Esophagus mucosa (tissue), 1 donor: ENCODE results near the gene PRKAG2. TPM values are rescaled to one million over a fixed set of nuclear protein-coding genes. Genes with fewer than 3 reads are reported as not detected.

Source experiments
- ATAC-seq: fragments of 200-7000 bp; cut with Tn5 transposase; one replicate; pipeline ENCODE4 v1.9.1; 2020
- total RNA-seq: library from RNA; stranded (reverse); gene quantifications from one replicate; pipeline ENCODE4 v1.2.4, GENCODE V29; 2023
- donor health status: DM: yes; HTN: yes; CAD: no.

PRKAG2 gene
- total RNA-seq, 1 donor from 2014 or later = 9.5 TPM

DNA sequence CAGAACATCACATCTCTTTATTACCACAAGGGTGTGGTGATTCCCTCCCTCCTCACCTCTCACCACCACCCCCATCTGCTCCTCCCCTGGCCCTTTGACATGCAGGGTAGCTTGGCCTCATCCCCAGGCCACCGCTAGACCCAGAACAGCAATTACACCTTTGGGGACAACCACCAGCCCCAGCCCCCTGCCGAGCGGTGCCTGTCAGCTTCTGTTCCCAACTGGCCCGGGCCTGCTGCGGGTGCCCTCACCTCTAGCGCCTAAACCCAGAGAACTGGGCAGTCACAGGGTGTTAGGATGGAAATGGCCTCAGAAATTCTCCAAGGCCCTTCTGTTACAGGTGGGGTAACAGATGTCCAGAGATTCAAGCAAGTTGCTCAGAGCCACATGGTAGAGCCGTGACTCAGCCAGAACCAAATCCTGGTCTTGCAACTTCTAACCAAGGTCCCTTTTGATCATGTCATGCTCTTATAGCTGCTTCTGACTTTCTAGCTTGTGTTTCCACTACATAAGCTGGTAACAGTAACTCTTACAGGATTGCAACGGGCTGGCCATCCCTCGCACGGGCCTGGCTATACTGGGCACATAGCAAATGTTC, 78.0 kb downstream of the PRKAG2 start:
- no peak for ATAC-seq

- peak; percentile 82 for ATAC-seq
Measured at GRCh38 chr7:151797667-151798307, 79.1 kb downstream of the PRKAG2 start.

- ATAC-seq = peak; percentile 38
Measured at GRCh38 chr7:151796871-151797537, 79.9 kb downstream of the PRKAG2 start.

- peak; percentile 85 for ATAC-seq
Measured at GRCh38 chr7:151796091-151796870, 80.6 kb downstream of the PRKAG2 start.

- no peak for ATAC-seq
Measured at GRCh38 chr7:151795168-151795811, 81.6 kb downstream of the PRKAG2 start.

- ATAC-seq = no peak
Measured at GRCh38 chr7:151794508-151795167, 82.3 kb downstream of the PRKAG2 start.

GRCh38 chr7:151793991-151794507, 82.9 kb downstream of the PRKAG2 start:
- ATAC-seq = no peak

DNA sequence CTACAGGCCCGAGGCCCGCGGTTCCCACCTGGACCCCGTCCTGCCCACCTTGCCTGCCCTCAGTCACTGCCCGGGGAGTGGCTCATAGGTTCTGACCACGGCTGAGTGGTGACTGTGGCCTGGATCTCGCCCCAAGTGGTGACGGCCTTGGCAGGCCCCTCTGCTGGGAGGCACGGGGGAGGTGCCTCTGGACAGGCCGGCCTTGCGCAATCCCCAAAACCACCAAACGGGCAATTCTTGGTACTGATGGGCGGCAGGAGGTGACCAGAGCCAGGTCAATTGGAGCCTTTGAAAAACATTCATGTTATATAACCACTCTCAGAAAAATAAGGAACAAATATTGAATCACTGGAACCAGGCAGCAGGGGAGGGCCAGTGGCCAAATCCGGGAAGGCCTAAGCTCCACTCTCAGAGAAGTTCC, 83.4 kb downstream of the PRKAG2 start:
- no peak for ATAC-seq

GRCh38 chr7:151792636-151793035, 84.3 kb downstream of the PRKAG2 start:
- no peak for ATAC-seq

DNA sequence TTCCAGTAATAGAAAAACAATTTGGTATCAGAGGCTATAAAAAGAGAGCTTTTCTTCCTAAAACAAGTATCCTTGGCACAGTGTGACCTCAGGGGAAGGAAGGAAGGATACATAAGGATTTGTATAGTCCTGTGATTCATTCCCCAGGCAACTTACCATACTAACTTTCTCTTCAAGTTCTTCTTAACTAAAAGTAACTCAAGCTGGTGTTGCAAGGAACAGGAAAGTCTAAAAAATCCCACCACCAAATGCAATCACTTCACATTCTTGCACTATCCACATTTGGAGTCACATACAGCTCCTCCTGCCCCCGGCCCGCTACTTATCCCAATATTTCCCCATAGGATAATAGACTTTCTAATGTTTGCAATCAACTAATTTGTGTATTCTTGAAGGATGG, 84.8 kb downstream of the PRKAG2 start:
- no peak for ATAC-seq

- ATAC-seq = no peak
Measured at GRCh38 chr7:151790830-151791620, 85.9 kb downstream of the PRKAG2 start.

GRCh38 chr7:151790095-151790829, 86.7 kb downstream of the PRKAG2 start:
- no peak for ATAC-seq

- no peak for ATAC-seq
Measured at GRCh38 chr7:151789380-151789947, 87.5 kb downstream of the PRKAG2 start.

GRCh38 chr7:151787348-151787747, 89.6 kb downstream of the PRKAG2 start:
- no peak for ATAC-seq

DNA sequence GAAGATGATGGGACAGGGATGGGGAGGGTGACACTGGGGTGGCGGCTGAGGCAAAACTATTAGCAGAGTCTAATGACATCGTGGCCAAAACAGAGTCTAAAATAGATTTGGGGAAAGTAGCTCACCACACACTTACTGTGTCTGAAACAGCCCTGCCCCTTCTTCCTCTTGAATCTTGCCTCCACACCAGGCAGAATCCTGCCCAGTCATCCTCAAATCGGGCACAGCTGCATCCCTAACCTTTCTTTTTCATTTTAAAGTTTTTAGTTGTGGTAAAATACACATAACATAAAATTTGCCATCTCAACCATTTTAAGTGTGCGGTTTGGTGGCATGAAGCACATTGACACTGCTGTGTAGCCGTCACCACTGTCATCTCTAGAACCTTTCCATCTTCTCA, 90.0 kb downstream of the PRKAG2 start:
- no peak for ATAC-seq

- no peak for ATAC-seq
Measured at GRCh38 chr7:151786241-151786640, 90.7 kb downstream of the PRKAG2 start.

DNA sequence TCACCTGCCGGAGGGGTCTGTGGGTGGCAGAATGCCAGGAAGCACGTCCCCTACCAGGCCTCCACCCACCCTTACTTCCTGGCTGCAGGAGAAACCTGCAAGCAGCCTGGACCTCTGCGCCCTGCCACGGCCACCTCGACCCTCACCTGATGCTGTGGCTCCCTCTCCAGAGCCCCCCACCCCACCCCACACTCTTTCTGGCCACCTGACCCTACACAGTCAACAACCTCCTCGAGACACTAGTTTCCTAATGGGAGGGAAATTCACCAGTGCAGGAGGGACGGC, 91.3 kb downstream of the PRKAG2 start:
- ATAC-seq = no peak

- no peak for ATAC-seq
Measured at GRCh38 chr7:151784853-151785680, 91.8 kb downstream of the PRKAG2 start.

DNA sequence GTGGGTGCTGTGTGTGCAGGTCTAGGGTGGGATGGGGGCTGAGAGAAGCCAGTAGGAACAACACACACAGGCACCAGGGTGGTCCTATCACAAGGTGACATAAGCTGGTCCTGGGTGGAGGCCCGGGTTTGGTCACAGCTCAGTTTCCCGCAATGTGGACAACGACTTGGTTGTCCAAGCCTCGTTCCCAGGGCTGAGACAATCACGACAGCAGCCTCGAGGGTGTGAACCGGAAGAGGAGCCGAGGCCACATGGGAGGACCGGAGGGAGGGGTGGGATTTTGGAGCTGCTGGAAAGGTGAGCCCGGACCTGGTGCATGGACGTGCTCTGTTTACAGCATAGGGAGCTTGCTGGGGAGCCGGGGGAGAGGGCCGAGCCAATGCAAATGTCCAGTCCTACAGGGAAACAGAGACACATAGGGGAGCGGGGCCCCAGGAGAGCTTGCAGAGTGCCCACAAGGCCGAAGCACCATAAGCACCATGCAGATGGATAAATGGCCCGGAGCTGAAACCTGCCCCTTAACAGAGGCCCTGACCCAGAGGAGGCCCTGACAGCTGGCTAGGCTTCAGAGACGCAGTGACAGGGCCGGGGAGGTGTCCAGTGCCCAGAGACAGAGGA, 92.8 kb downstream of the PRKAG2 start:
- ATAC-seq = no peak
